Measurements from ENCODE around the gene ST8SIA2.

DNA sequence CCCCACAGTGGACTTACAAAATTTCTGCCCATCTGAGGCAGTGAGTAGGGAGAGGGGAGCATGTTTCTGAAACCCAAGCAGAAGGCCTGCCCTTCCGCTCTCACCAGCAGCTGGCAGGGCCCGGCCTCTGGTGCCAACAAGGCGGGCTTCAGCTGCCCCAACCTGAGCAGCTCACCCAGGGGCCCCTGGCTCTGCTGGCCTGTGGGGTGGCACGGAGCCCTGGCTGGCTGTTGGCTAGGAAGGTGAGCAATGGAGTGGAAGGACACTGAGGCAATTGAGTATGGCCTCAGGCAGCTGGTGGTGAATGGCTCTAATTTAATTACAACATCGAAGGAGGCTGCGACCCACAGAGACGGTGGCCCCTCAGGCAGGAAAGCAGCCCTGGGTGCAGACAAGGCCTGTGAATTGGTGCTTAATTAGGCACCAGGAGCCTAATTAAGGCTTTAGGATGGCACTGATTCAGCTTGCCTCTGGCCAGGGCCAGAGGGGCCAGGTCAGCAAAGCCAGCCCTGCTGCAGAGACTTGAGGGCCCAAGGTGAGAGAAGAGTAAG, 60.9 kb downstream of the ST8SIA2 start:
- TF ChIP-seq, protein P1, sequence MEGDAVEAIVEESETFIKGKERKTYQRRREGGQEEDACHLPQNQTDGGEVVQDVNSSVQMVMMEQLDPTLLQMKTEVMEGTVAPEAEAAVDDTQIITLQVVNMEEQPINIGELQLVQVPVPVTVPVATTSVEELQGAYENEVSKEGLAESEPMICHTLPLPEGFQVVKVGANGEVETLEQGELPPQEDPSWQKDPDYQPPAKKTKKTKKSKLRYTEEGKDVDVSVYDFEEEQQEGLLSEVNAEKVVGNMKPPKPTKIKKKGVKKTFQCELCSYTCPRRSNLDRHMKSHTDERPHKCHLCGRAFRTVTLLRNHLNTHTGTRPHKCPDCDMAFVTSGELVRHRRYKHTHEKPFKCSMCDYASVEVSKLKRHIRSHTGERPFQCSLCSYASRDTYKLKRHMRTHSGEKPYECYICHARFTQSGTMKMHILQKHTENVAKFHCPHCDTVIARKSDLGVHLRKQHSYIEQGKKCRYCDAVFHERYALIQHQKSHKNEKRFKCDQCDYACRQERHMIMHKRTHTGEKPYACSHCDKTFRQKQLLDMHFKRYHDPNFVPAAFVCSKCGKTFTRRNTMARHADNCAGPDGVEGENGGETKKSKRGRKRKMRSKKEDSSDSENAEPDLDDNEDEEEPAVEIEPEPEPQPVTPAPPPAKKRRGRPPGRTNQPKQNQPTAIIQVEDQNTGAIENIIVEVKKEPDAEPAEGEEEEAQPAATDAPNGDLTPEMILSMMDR (IDR thresholded peaks at IDR 0.05): no peak
- TF ChIP-seq POLR2AphosphoS5 (IDR thresholded peaks at IDR 0.05; ENCODE audit: low read depth, low read length) (no peak), SIN3A (IDR thresholded peaks at IDR 0.05; ENCODE audit: borderline replicate concordance, insufficient read depth, low read depth, low read length) (no peak), TCF7L2 (IDR thresholded peaks at IDR 0.05; ENCODE audit: low read depth, low read length) (no peak)
- TF ChIP-seq, protein P2, sequence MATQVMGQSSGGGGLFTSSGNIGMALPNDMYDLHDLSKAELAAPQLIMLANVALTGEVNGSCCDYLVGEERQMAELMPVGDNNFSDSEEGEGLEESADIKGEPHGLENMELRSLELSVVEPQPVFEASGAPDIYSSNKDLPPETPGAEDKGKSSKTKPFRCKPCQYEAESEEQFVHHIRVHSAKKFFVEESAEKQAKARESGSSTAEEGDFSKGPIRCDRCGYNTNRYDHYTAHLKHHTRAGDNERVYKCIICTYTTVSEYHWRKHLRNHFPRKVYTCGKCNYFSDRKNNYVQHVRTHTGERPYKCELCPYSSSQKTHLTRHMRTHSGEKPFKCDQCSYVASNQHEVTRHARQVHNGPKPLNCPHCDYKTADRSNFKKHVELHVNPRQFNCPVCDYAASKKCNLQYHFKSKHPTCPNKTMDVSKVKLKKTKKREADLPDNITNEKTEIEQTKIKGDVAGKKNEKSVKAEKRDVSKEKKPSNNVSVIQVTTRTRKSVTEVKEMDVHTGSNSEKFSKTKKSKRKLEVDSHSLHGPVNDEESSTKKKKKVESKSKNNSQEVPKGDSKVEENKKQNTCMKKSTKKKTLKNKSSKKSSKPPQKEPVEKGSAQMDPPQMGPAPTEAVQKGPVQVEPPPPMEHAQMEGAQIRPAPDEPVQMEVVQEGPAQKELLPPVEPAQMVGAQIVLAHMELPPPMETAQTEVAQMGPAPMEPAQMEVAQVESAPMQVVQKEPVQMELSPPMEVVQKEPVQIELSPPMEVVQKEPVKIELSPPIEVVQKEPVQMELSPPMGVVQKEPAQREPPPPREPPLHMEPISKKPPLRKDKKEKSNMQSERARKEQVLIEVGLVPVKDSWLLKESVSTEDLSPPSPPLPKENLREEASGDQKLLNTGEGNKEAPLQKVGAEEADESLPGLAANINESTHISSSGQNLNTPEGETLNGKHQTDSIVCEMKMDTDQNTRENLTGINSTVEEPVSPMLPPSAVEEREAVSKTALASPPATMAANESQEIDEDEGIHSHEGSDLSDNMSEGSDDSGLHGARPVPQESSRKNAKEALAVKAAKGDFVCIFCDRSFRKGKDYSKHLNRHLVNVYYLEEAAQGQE (IDR thresholded peaks at IDR 0.05; ENCODE audit: insufficient read depth in 1 of 2, low read depth in 2 of 2, low read length in 1 of 2): no peak
